Measurements from ENCODE around the gene MDN1. TPM values are rescaled to one million over a fixed set of nuclear protein-coding genes. Genes with fewer than 3 reads are reported as not detected.
"Not testable (repeated sequence)": the region's sequence is repeated elsewhere in the genome, so short reads cannot be mapped to it uniquely, and the experiment has no call there.

Gene MDN1
- total RNA-seq, 4 donors from 2014 or later: 14.5 to 38.6 (median 27.8) TPM

- intact Hi-C loops (cut with DNase I; ENCODE audit: low total_unique reads): no loop called here
- 93 to 99% methylated on average over 2 of the region's 2 CpGs for WGBS, 2 donors
- DNase-seq (ENCODE audit: low spot score in 2 of 2): no peak
These were observed 164.5 kb downstream of the MDN1 start for GRCh38 chr6:89655122-89655521.

GRCh38 chr6:89650579-89650978 lies 169.0 kb downstream of the MDN1 start:
- TF ChIP-seq POLR2A (IDR thresholded peaks at IDR 0.05): no peak
- TF ChIP-seq CTCF (IDR thresholded peaks at IDR 0.05): no peak
- DNase-seq (ENCODE audit: low spot score in 2 of 2): no peak
- WGBS, 2 donors: 91 to 94% methylated on average over 8 of the region's 8 CpGs
- no peak overlapping the region for H3K4me3 ChIP-seq (ENCODE audit: low read depth, poor library complexity, severe bottlenecking)
- intact Hi-C loops (cut with DNase I; ENCODE audit: low total_unique reads): no loop called here

More at GRCh38 chr6:89655122-89655521, 164.5 kb downstream of the MDN1 start:
- no peak overlapping the region for H3K4me3 ChIP-seq (ENCODE audit: low read depth, poor library complexity, severe bottlenecking)
- TF ChIP-seq CTCF (IDR thresholded peaks at IDR 0.05): no peak
- TF ChIP-seq POLR2A (IDR thresholded peaks at IDR 0.05): no peak

GRCh38 chr6:89649682-89650081 lies 169.9 kb downstream of the MDN1 start:
- no peak for DNase-seq (ENCODE audit: low spot score in 2 of 2)
- 95 to 100% methylated on average over 1 of the region's 1 CpG for WGBS, 2 donors
- intact Hi-C loops (cut with DNase I; ENCODE audit: low total_unique reads): no loop called here
- TF ChIP-seq CTCF (IDR thresholded peaks at IDR 0.05) (no peak), POLR2A (IDR thresholded peaks at IDR 0.05) (no peak)
- H3K4me3 ChIP-seq (ENCODE audit: low read depth, poor library complexity, severe bottlenecking): no peak overlapping the region

- H3K4me3 ChIP-seq (ENCODE audit: low read depth, poor library complexity, severe bottlenecking): no peak overlapping the region
- WGBS, 2 donors: 56 to 62% methylated on average over 4 of the region's 4 CpGs
- intact Hi-C loops (cut with DNase I; ENCODE audit: low total_unique reads): no loop called here
- no peak for TF ChIP-seq POLR2A (IDR thresholded peaks at IDR 0.05)
- TF ChIP-seq CTCF (IDR thresholded peaks at IDR 0.05): no peak
- DNase-seq (ENCODE audit: low spot score in 2 of 2): no peak
These were observed 174.7 kb downstream of the MDN1 start for GRCh38 chr6:89644864-89645263.

- WGBS, 2 donors: 70% methylated on average over 3 of the region's 3 CpGs
- no peak for DNase-seq (ENCODE audit: low spot score in 2 of 2)
- TF ChIP-seq CTCF (IDR thresholded peaks at IDR 0.05) (no peak), POLR2A (IDR thresholded peaks at IDR 0.05) (no peak)
- H3K4me3 ChIP-seq (ENCODE audit: low read depth, poor library complexity, severe bottlenecking): no peak overlapping the region
- intact Hi-C loops (cut with DNase I; ENCODE audit: low total_unique reads): no loop called here
These were observed 176.2 kb downstream of the MDN1 start for GRCh38 chr6:89643406-89643805.

GRCh38 chr6:89642956-89643355 lies 176.6 kb downstream of the MDN1 start:
- 89 to 93% methylated on average over 3 of the region's 3 CpGs for WGBS, 2 donors
- no peak for DNase-seq (ENCODE audit: low spot score in 2 of 2)
- intact Hi-C loops (cut with DNase I; ENCODE audit: low total_unique reads): no loop called here
- no peak overlapping the region for H3K4me3 ChIP-seq (ENCODE audit: low read depth, poor library complexity, severe bottlenecking)
- TF ChIP-seq CTCF (IDR thresholded peaks at IDR 0.05) (no peak), POLR2A (IDR thresholded peaks at IDR 0.05) (no peak)

GRCh38 chr6:89641581-89641980 lies 178.0 kb downstream of the MDN1 start:
- 99 to 100% methylated on average over 3 of the region's 3 CpGs for WGBS, 2 donors
- H3K4me3 ChIP-seq (ENCODE audit: low read depth, poor library complexity, severe bottlenecking); intact Hi-C loops (cut with DNase I; ENCODE audit: low total_unique reads); DNase-seq (ENCODE audit: low spot score in 2 of 2): not testable (repeated sequence)
